ENCODE results near the gene SLC35C1. TPM values are rescaled to one million over a fixed set of nuclear protein-coding genes. Genes with fewer than 3 reads are reported as not detected.

SLC35C1 gene
- total RNA-seq, 1 donor from 2014 or later: 5.7 TPM

- Histone ChIP-seq H3K27ac (replicated peaks) (no peak overlapping the region), H3K4me3 (no peak overlapping the region), H3K9me3 (replicated peaks) (no peaks in the 10 kb centered on the region), H3K4me1 (peaks cover 39% of the 10 kb centered on the region), H3K27me3 (ENCODE audit: low read depth) (no peaks in the 10 kb centered on the region), H3K36me3 (peaks cover 45% of the 10 kb centered on the region)
- DNase-seq: no peak
- intact Hi-C loops (cut with micrococcal nuclease): no loop called here
- no peak for TF ChIP-seq CTCF (IDR thresholded peaks at IDR 0.05; ENCODE audit: borderline replicate concordance)
Measured at GRCh38 chr11:45811571-45812290, 6.8 kb downstream of the SLC35C1 start.

- H3K4me3 ChIP-seq: no peak overlapping the region
- H3K36me3 ChIP-seq: peaks cover 41% of the 10 kb centered on the region
- DNase-seq: no peak
- intact Hi-C loops (cut with micrococcal nuclease): no loop called here
- TF ChIP-seq CTCF (IDR thresholded peaks at IDR 0.05; ENCODE audit: borderline replicate concordance): no peak
- no peak overlapping the region for H3K27ac ChIP-seq (replicated peaks)
- no peaks in the 10 kb centered on the region for H3K27me3 ChIP-seq (ENCODE audit: low read depth)
- H3K9me3 ChIP-seq (replicated peaks): no peaks in the 10 kb centered on the region
- peaks cover 28% of the 10 kb centered on the region for H3K4me1 ChIP-seq
Measured at GRCh38 chr11:45812581-45813548, 7.9 kb downstream of the SLC35C1 start.

- intact Hi-C loops (cut with micrococcal nuclease): no loop called here
- Histone ChIP-seq H3K4me3 (no peak overlapping the region), H3K4me1 (no peaks in the 10 kb centered on the region), H3K36me3 (peaks cover 18% of the 10 kb centered on the region), H3K27ac (replicated peaks) (no peak overlapping the region), H3K9me3 (replicated peaks) (no peaks in the 10 kb centered on the region), H3K27me3 (ENCODE audit: low read depth) (no peaks in the 10 kb centered on the region)
- TF ChIP-seq CTCF (IDR thresholded peaks at IDR 0.05; ENCODE audit: borderline replicate concordance): no peak
- DNase-seq: no peak
Measured at GRCh38 chr11:45815747-45816146, 10.8 kb downstream of the SLC35C1 start.

- Histone ChIP-seq H3K9me3 (replicated peaks) (no peaks in the 10 kb centered on the region), H3K4me1 (no peaks in the 10 kb centered on the region), H3K36me3 (peaks cover 10% of the 10 kb centered on the region), H3K4me3 (no peak overlapping the region), H3K27me3 (ENCODE audit: low read depth) (no peaks in the 10 kb centered on the region), H3K27ac (replicated peaks) (no peak overlapping the region)
- intact Hi-C loops (cut with micrococcal nuclease): no loop called here
- DNase-seq: no peak
- no peak for TF ChIP-seq CTCF (IDR thresholded peaks at IDR 0.05; ENCODE audit: borderline replicate concordance)
Measured at GRCh38 chr11:45816614-45817013, 11.7 kb downstream of the SLC35C1 start.

- Histone ChIP-seq H3K27me3 (ENCODE audit: low read depth) (no peaks in the 10 kb centered on the region), H3K4me3 (no peak overlapping the region), H3K36me3 (peaks cover 4% of the 10 kb centered on the region), H3K9me3 (replicated peaks) (no peaks in the 10 kb centered on the region), H3K27ac (replicated peaks) (no peak overlapping the region), H3K4me1 (no peaks in the 10 kb centered on the region)
- intact Hi-C loops (cut with micrococcal nuclease): no loop called here
- DNase-seq: no peak
- no peak for TF ChIP-seq CTCF (IDR thresholded peaks at IDR 0.05; ENCODE audit: borderline replicate concordance)
Measured at GRCh38 chr11:45817191-45817590, 12.2 kb downstream of the SLC35C1 start.

All from left ventricle myocardium inferior (tissue), 1 donor.